Small intestine (tissue), 7 donors: ENCODE results near the gene RP9. TPM values are rescaled to one million over a fixed set of nuclear protein-coding genes. Genes with fewer than 3 reads are reported as not detected.

Source experiments
- DNase-seq, 2 donors: peaks; one replicate each; pipeline versions ENCODE4 v3.0.0 to v3.0.0-alpha.2; 2013
- FAIRE-seq: peaks from 2 replicates; lab custom pipeline; 2012; peaks lifted over from hg19 to GRCh38; lab: Jason Lieb, UNC
- H3K27ac ChIP-seq, 3 donors: one replicate each; pipeline ENCODE4 v1.5.1; 2013; ENCODE audit warnings: low read length in 2 of 3, mild to moderate bottlenecking in 2 of 3, control low read depth in 1 of 3, inconsistent platforms in 1 of 3, low read depth in 1 of 3, moderate library complexity in 1 of 3
- H3K27me3 ChIP-seq, 3 donors: one replicate each; pipeline ENCODE4 v1.6.1; 2013; ENCODE audit warnings: low read length in 3 of 3, inconsistent platforms in 1 of 3; ENCODE audit not compliant: control insufficient read depth in 3 of 3, insufficient read depth in 3 of 3
- H3K36me3 ChIP-seq, 3 donors: one replicate each; pipeline ENCODE4 v1.6.1; 2013; ENCODE audit warnings: low read length in 3 of 3, inconsistent platforms in 1 of 3, low read depth in 1 of 3, mild to moderate bottlenecking in 1 of 3, moderate library complexity in 1 of 3; ENCODE audit not compliant: control insufficient read depth in 3 of 3, insufficient read depth in 2 of 3
- H3K4me1 ChIP-seq, 3 donors: one replicate each; pipeline ENCODE4 v1.6.1; 2013; ENCODE audit warnings: low read length in 2 of 3, inconsistent platforms in 1 of 3, low read depth in 1 of 3, mild to moderate bottlenecking in 1 of 3, moderate library complexity in 1 of 3; ENCODE audit not compliant: control insufficient read depth in 3 of 3, insufficient read depth in 2 of 3
- H3K4me3 ChIP-seq, 3 donors: one replicate each; pipeline ENCODE4 v1.5.1; 2013; ENCODE audit warnings: low read length in 3 of 3, control low read depth in 1 of 3, inconsistent platforms in 1 of 3, low read depth in 1 of 3, mild to moderate bottlenecking in 1 of 3, moderate library complexity in 1 of 3
- H3K9me3 ChIP-seq, 2 donors: one replicate each; pipeline ENCODE4 v1.6.1; 2013; ENCODE audit warnings: low read depth in 1 of 2, low read length in 1 of 2; ENCODE audit not compliant: control insufficient read depth in 2 of 2, insufficient read depth in 1 of 2
- WGBS, 3 donors: extraction: QIAGEN DNeasy Blood & Tissue Kit; methylation state at CpG; one replicate each; pipeline ENCODE4 v1.1.7; 2013; 5-methylcytosine and 5-hydroxymethylcytosine counted together
- polyA plus RNA-seq, 4 donors: library from polyadenylated mRNA; stranded (reverse) in 3 of 4; unstranded in 1 of 4; fragments of 200-250 nt in 3 of 4; fragments of 120-200 nt in 1 of 4; gene quantifications; one replicate each; pipeline versions ENCODE4 v1.2.1 to v1.2.3, GENCODE V29; 2013
- donor health status: healthy with polysubstance abuse.
- donor health status: control.
- donor health status: control.
- donor health status: Bipolar disorder and iron deficiency.
- donor health status: healthy.

RP9 gene
- polyA plus RNA-seq, 4 donors = 9.6 to 37.0 (median 26.4) TPM

DNA sequence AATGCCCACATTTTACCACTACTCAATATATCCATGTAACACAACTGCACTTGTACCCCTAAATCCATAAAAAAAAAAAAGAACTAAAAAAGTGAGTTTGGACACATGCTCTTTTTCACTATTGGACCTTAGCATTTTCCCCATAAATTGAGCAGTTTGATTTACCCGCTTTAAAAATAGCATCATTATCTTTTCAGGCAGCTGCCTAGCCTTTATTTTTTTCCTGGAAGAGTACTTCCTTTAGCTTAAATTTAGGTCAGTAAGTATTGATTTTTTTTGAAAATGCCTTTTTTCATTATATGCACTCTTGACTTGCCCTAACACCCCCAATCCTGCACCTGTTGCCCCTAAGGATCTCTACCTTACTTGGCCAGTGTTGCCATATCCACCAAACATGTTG is 41.3 kb downstream of the RP9 start:
- 79 to 85% (median 82%) methylated on average over 1 of the region's 1 CpG for WGBS, 3 donors

DNA sequence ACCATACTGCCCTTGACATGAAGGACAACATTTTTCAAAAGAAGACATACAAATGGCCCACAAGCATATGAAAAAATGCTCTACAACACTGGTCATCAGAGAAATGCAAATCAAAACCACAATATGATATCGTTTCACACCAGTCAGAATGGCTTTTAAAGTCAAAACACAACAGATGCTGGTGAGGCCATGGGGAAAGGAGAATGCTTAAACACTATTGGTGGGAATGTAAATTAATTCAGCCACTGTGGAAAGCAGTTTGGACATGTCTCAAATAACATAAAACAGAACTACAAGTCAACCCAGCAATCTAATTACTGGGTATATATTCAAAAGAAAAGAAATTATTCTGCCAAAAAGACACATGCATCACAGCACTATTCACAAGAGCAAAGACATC is 42.4 kb downstream of the RP9 start:
- WGBS, 3 donors = 56 to 87% (median 83%) methylated on average over 1 of the region's 1 CpG
- H3K27me3 ChIP-seq = no peaks in the 10 kb centered on the region
- H3K27ac ChIP-seq = no peak overlapping the region
- H3K4me3 ChIP-seq = no peak overlapping the region
- FAIRE-seq (no peak), DNase-seq (no peak)
- peaks cover 0 to 32% of the 10 kb centered on the region in 2 donors for H3K9me3 ChIP-seq
- H3K4me1 ChIP-seq = no peaks in the 10 kb centered on the region
- H3K36me3 ChIP-seq = no peaks in the 10 kb centered on the region

More for the DNA sequence above, 41.3 kb downstream of the RP9 start:
- no peaks in the 10 kb centered on the region for H3K36me3 ChIP-seq
- no peak overlapping the region for H3K27ac ChIP-seq
- H3K4me1 ChIP-seq = no peaks in the 10 kb centered on the region
- H3K9me3 ChIP-seq = peaks cover 0 to 32% of the 10 kb centered on the region in 2 donors
- no peaks in the 10 kb centered on the region for H3K27me3 ChIP-seq
- DNase-seq = no peak
- no peak overlapping the region for H3K4me3 ChIP-seq
- no peak for FAIRE-seq

DNA sequence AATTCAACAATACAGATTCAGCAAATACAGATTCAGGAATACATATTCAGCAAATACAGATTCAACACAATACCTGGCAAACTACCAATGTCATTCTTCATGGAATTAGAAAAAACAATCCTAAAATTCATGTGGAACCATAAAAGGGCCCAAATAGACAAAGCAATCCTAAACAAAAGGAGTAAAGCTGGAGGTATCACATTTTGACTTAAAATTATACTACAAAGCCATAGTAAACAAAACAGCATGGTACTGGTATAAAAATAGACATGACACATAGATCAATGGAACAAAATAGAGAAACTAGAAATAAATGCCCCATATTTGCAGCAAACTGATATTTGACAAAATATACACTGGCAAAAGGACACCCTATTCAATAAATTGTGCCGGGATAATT is 43.2 kb downstream of the RP9 start:
- no peaks in the 10 kb centered on the region for H3K36me3 ChIP-seq
- 96 to 97% (median 97%) methylated on average over 1 of the region's 1 CpG for WGBS, 3 donors
- no peak overlapping the region for H3K27ac ChIP-seq
- no peaks in the 10 kb centered on the region for H3K27me3 ChIP-seq
- H3K4me1 ChIP-seq = peaks cover 0 to 4% (median 3%) of the 10 kb centered on the region in 3 donors
- no peak for FAIRE-seq
- DNase-seq = no peak
- H3K4me3 ChIP-seq = no peak overlapping the region
- H3K9me3 ChIP-seq = peaks cover 0 to 32% of the 10 kb centered on the region in 2 donors

DNA sequence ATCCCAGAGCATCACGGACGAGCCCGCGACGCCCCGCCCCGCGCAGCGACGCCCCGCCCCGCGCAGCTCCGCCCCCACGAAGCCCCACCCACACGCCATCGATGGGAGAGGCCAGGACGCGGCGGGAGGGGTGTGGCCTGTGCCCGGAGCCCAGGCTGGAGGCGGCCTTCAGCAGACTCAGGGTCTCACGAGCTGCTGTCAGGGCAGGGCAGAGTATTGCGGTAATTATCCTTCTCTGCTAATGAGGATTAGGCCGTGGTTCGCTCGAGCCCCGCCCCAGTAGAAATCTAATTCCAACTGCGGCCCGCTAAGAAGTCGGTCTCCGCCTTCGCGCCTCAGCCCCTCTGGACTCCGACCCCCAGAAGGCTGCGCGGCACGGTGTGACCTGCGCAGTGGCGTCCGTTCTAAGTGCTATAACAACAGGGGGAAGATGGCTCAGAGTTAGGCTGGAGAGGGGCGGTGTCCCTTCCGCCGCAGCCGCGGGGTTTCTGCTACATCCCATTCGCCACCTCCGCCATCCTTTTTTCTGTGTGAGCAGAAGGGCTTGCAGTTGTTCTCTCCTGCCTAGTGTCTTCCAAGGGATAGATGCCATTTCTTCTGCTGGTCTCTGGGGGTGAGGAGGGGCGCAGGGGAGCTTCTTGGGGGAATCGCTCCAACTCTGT is 46.3 kb downstream of the RP9 start:
- peaks cover 0 to 13% of the 10 kb centered on the region in 2 donors for H3K9me3 ChIP-seq
- FAIRE-seq (no peak), DNase-seq (peak; percentile 95 to 99)
- peak overlapping the region; percentile 58 to 92 (median 88) for H3K4me3 ChIP-seq
- H3K36me3 ChIP-seq = peaks cover 0 to 4% (median 0%) of the 10 kb centered on the region in 3 donors
- peaks cover 3 to 11% (median 4%) of the 10 kb centered on the region in 3 donors for H3K4me1 ChIP-seq
- H3K27ac ChIP-seq = peak overlapping the region; percentile 88 to 99 (median 98)
- 0% methylated on average over 35 to 50 of the region's 50 CpGs for WGBS, 3 donors
- no peaks in the 10 kb centered on the region for H3K27me3 ChIP-seq

DNA sequence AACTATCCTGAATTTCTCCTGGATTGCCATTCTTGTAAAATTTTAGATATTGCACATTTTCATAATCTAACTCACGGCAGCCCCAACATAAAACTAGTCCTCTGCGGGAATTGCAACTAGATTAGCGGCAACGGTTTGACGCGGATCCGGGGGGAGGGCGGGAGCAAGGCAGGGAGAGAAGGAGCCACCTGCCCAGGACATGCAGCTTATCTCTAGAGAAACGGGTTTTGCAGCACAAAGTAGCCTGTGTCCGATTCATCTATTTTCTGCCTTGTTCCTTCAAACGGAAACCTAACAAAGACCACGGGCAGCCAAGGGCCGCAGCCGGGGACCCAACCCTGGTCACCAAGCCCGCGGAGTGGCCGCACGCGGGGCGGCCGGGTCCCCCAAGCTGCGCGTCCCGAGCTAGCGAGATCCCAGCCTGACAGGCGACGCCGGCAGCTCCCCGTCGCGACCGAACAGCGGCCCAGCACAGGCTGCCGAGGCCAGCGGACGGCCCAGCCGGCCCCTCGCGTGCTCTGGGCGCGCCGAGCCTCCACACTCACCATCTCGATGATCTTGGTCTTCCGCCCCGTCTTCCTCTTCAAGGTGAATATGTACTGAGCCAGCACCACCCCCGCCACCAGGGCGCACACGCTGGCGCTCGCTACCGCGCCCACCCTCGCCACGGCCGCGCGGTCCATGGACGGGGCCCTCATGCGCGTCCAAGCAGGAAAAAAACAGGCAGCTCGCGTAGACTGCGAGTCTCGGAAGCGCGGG is 47.0 kb downstream of the RP9 start, which contains the start of gene NT5C3A:
Gene NT5C3A, minus strand, starts transcription at position 754 of the 759 bp plus-strand sequence. Its CDS starts 71 bp downstream, at position 683.
- peak within 1 kb of the TSS; percentile 58 to 92 (median 88) for H3K4me3 ChIP-seq
- 0% methylated on average over 60 to 66 of the region's 66 CpGs for WGBS, 3 donors
- H3K36me3 ChIP-seq = peaks cover 0 to 5% (median 0%) of the 10 kb centered on the region in 3 donors
- DNase-seq (peak; percentile 63 to 75), FAIRE-seq (no peak)
- no peaks in the 10 kb centered on the region for H3K27me3 ChIP-seq
- peaks cover 3 to 11% (median 4%) of the 10 kb centered on the region in 3 donors for H3K4me1 ChIP-seq
- H3K9me3 ChIP-seq = peaks cover 0 to 13% of the 10 kb centered on the region in 2 donors
- H3K27ac ChIP-seq = peak within 1 kb of the TSS; percentile 88 to 99 (median 98)

DNA sequence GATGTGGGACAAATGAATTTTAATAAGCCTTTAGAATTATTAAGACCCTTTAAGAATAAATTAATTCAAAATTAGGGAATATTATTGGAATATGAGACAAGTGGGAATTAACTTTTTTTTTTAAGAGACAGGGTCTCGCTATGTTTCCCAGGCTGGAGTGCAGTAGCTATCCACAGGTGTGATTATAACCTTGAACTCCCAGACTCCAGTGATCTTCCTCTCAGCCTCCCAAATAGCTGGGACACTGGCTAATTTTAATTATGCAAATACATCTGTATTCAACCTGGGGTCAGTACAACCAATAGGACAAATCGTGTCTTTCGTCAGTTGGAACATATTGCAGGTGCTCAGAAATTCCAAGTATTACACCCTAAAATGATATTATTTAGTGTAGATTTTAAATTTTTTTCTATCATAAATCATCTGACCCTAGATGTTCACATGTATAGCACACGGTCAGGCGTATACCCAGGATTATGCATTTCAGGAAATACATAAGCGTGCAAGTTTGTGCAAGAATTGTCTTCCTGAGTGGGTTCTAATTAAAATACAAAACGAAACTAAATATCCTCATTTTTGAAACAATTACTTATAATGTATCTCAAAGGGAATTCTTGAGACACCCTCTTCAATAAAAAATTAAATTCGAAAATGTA is 47.8 kb downstream of the RP9 start:
- H3K36me3 ChIP-seq = peaks cover 0 to 10% (median 0%) of the 10 kb centered on the region in 3 donors
- FAIRE-seq (no peak), DNase-seq (no peak)
- H3K27me3 ChIP-seq = no peaks in the 10 kb centered on the region
- H3K9me3 ChIP-seq = peaks cover 0 to 13% of the 10 kb centered on the region in 2 donors
- H3K4me3 ChIP-seq = peak overlapping the region in 2 of 3 donors; percentile 88 to 92
- H3K4me1 ChIP-seq = peaks cover 3 to 11% (median 4%) of the 10 kb centered on the region in 3 donors
- H3K27ac ChIP-seq = peak overlapping the region in 1 of 3 donors; percentile 99
- 4 to 14% (median 12%) methylated on average over 8 of the region's 8 CpGs for WGBS, 3 donors

DNA sequence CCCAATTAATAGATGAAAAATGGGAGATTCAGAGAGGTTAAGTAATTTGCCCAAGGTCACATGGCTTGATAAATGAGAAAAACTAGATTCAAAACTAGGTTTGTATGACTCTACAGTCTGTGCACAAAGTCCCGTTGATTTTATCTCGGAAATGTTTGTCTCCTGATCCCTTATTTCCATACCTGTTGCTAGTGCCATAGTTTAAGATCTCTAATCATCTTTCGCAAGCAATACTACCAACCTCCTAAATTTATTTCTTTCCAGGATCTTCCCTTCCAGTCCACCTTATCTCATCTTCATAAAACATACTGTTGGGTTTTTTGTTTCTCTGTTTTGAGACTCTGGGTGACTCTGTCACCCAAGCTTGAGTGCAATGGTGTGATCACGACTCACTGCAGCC is 49.6 kb downstream of the RP9 start:
- H3K27me3 ChIP-seq = no peaks in the 10 kb centered on the region
- peaks cover 0 to 2% of the 10 kb centered on the region in 2 donors for H3K9me3 ChIP-seq
- H3K36me3 ChIP-seq = peaks cover 0 to 11% (median 0%) of the 10 kb centered on the region in 3 donors
- H3K4me3 ChIP-seq = no peak overlapping the region
- DNase-seq = no peak
- FAIRE-seq = no peak
- no peak overlapping the region for H3K27ac ChIP-seq
- peaks cover 6 to 17% (median 8%) of the 10 kb centered on the region in 3 donors for H3K4me1 ChIP-seq
- 42 to 57% (median 42%) methylated on average over 4 of the region's 4 CpGs for WGBS, 3 donors

DNA sequence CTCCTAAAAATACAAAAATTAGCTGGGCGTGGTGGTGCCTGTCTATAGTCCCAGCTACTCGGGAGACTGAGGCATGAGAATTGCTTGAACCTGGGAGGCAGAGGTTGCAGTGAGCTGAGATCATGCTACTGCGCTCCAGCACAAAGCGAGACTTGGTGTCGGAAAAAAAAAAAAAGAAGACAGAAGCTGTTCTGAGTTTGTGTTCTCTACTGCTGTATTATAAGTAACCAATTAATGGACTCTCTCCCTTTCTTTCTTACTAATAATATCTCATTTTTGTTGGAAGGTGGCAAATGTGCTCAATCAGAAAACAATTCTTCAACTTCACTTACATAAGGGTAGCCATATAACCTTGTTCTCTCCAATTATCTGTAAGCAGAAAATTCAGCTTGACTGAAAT is 54.0 kb downstream of the RP9 start:
- no peaks in the 10 kb centered on the region for H3K9me3 ChIP-seq
- DNase-seq (peak in 1 of 2 donors; percentile 26), FAIRE-seq (no peak)
- H3K27ac ChIP-seq = peak overlapping the region in 1 of 3 donors; percentile 40
- 83 to 92% (median 87%) methylated on average over 5 of the region's 5 CpGs for whole genome bisulfite sequencing, 3 donors
- H3K4me3 ChIP-seq = no peak overlapping the region
- H3K27me3 ChIP-seq = no peaks in the 10 kb centered on the region
- H3K36me3 ChIP-seq = peaks cover 0 to 11% (median 0%) of the 10 kb centered on the region in 3 donors
- peaks cover 4 to 13% (median 9%) of the 10 kb centered on the region in 3 donors for H3K4me1 ChIP-seq
